ENCODE results near the gene TMEM54.

GRCh38 chr1:32900371-32900955, 726 bp downstream of the TMEM54 start:
- TF ChIP-seq CTCF (conservative IDR thresholded peaks at IDR 0.05; ENCODE audit: low read depth in 2 of 2) (no peak), EZH2 (IDR thresholded peaks at IDR 0.05; ENCODE audit: low read depth, unreplicated experiment) (peak; percentile 28), NANOG (IDR thresholded peaks at IDR 0.05; ENCODE audit: borderline replicate concordance) (no peak), EZH2phosphoT487 (IDR thresholded peaks at IDR 0.05; ENCODE audit: unreplicated experiment) (no peak), POLR2AphosphoS5 (IDR thresholded peaks at IDR 0.05; ENCODE audit: low read depth) (no peak)
- TF ChIP-seq, protein P1, sequence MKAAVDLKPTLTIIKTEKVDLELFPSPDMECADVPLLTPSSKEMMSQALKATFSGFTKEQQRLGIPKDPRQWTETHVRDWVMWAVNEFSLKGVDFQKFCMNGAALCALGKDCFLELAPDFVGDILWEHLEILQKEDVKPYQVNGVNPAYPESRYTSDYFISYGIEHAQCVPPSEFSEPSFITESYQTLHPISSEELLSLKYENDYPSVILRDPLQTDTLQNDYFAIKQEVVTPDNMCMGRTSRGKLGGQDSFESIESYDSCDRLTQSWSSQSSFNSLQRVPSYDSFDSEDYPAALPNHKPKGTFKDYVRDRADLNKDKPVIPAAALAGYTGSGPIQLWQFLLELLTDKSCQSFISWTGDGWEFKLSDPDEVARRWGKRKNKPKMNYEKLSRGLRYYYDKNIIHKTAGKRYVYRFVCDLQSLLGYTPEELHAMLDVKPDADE (IDR thresholded peaks at IDR 0.05): no peak
